Chondrocyte (in vitro differentiated cells): Measurements from ENCODE around the gene WDR45B. TPM values are rescaled to one million over a fixed set of nuclear protein-coding genes. Genes with fewer than 3 reads are reported as not detected.

ENCODE experiments used
- DNase-seq: peaks from one replicate; pipeline ENCODE4 v3.0.0; 2021; ENCODE audit warnings: mixed read lengths, low spot score
- H3K27ac Mint-ChIP-seq: one replicate; pipeline ENCODE4 v1.8.0; 2021; ENCODE audit warnings: mild to moderate bottlenecking, moderate library complexity, mixed read lengths; ENCODE audit not compliant: unreplicated experiment
- H3K27me3 Mint-ChIP-seq: 2 replicates; pipeline ENCODE4 v1.8.0; 2021; ENCODE audit warnings: low read depth, mixed read lengths
- H3K36me3 Mint-ChIP-seq: 2 replicates; pipeline ENCODE4 v1.8.0; 2021; ENCODE audit warnings: low read depth, mixed read lengths
- H3K4me1 Mint-ChIP-seq: 2 replicates; pipeline ENCODE4 v1.8.0; 2021; ENCODE audit warnings: low read depth, mild to moderate bottlenecking, mixed read lengths
- H3K4me3 Mint-ChIP-seq: one replicate; pipeline ENCODE4 v1.8.0; 2021; ENCODE audit warnings: mild to moderate bottlenecking, moderate library complexity, mixed read lengths; ENCODE audit not compliant: unreplicated experiment
- H3K9me3 Mint-ChIP-seq: 2 replicates; pipeline ENCODE4 v1.8.0; 2021; ENCODE audit warnings: low read depth, mixed read lengths
- CTCF ChIP-seq: fragments of 200-600 bp; sonication (generic); IDR thresholded peaks from 2 replicates; pipeline ENCODE4 v1.5.0; 2021; ENCODE audit warnings: antibody characterized with exemption, mild to moderate bottlenecking, moderate library complexity
- total RNA-seq: library from RNA; stranded (reverse); gene quantifications from 3 replicates; pipeline ENCODE4 v1.2.1, GENCODE V29; 2021

Gene WDR45B
- total RNA-seq, 1 donor from 2014 or later = 67.8 TPM

GRCh38 chr17:82602986-82603710, 45.1 kb downstream of the WDR45B start:
- peaks cover 30% of the 10 kb centered on the region for H3K36me3 Mint-ChIP-seq
- H3K27ac Mint-ChIP-seq = no peak overlapping the region
- H3K9me3 Mint-ChIP-seq = no peaks in the 10 kb centered on the region
- peaks cover 19% of the 10 kb centered on the region for H3K4me1 Mint-ChIP-seq
- DNase-seq = no peak
- no peak for TF ChIP-seq CTCF
- H3K4me3 Mint-ChIP-seq = no peak overlapping the region
- no peaks in the 10 kb centered on the region for H3K27me3 Mint-ChIP-seq

- no peak overlapping the region for H3K27ac Mint-ChIP-seq
- H3K27me3 Mint-ChIP-seq = no peaks in the 10 kb centered on the region
- TF ChIP-seq CTCF = no peak
- H3K36me3 Mint-ChIP-seq = peaks cover 30% of the 10 kb centered on the region
- no peak for DNase-seq
- peaks cover 19% of the 10 kb centered on the region for H3K4me1 Mint-ChIP-seq
- H3K9me3 Mint-ChIP-seq = no peaks in the 10 kb centered on the region
- no peak overlapping the region for H3K4me3 Mint-ChIP-seq
Measured at GRCh38 chr17:82602487-82602886, 45.8 kb downstream of the WDR45B start.

GRCh38 chr17:82601447-82602000, 46.7 kb downstream of the WDR45B start:
- Mint-ChIP-seq H3K27me3 (no peaks in the 10 kb centered on the region), H3K4me3 (no peak overlapping the region), H3K36me3 (peaks cover 30% of the 10 kb centered on the region), H3K4me1 (peaks cover 18% of the 10 kb centered on the region), H3K27ac (no peak overlapping the region), H3K9me3 (no peaks in the 10 kb centered on the region)
- no peak for DNase-seq
- no peak for TF ChIP-seq CTCF

- Mint-ChIP-seq H3K27ac (no peak overlapping the region), H3K4me1 (peaks cover 16% of the 10 kb centered on the region), H3K9me3 (no peaks in the 10 kb centered on the region), H3K27me3 (no peaks in the 10 kb centered on the region), H3K36me3 (peaks cover 30% of the 10 kb centered on the region), H3K4me3 (no peak overlapping the region)
- no peak for DNase-seq
- no peak for TF ChIP-seq CTCF
Measured at GRCh38 chr17:82600731-82601446, 47.4 kb downstream of the WDR45B start.
